Muscle of leg (tissue), 11 donors: ENCODE results near the gene SIX3. TPM values are rescaled to one million over a fixed set of nuclear protein-coding genes. Genes with fewer than 3 reads are reported as not detected.

Experiments used
- DNase-seq: peaks from one replicate; pipeline ENCODE4 v3.0.0; 2013
- H3K27ac ChIP-seq: one replicate; pipeline ENCODE4 v1.5.1; 2013; ENCODE audit warnings: mild to moderate bottlenecking, low read length, control low read depth
- H3K27me3 ChIP-seq: one replicate; pipeline ENCODE4 v1.6.1; 2013; ENCODE audit warnings: low read length; ENCODE audit not compliant: control insufficient read depth, insufficient read depth
- H3K36me3 ChIP-seq: one replicate; pipeline ENCODE4 v1.6.1; 2013; ENCODE audit warnings: low read length; ENCODE audit not compliant: control insufficient read depth, insufficient read depth
- H3K4me1 ChIP-seq: one replicate; pipeline ENCODE4 v1.6.1; 2013; ENCODE audit warnings: low read length; ENCODE audit not compliant: control insufficient read depth, insufficient read depth
- H3K4me3 ChIP-seq: one replicate; pipeline ENCODE4 v1.5.1; 2013; ENCODE audit warnings: low read length, control low read depth
- H3K9me3 ChIP-seq: replicated peaks from 2 replicates; pipeline ENCODE4 v1.6.1; 2013; ENCODE audit warnings: low read depth, low read length; ENCODE audit not compliant: control insufficient read depth
- WGBS: methylation state at CpG from one replicate; pipeline ENCODE4 v1.1.5; 2013; ENCODE audit warnings: missing lambda C conversion rate; ENCODE audit not compliant: insufficient coverage; 5-methylcytosine and 5-hydroxymethylcytosine counted together
- polyA plus RNA-seq, 8 donors: library from polyadenylated mRNA; unstranded; fragments of 120-200 nt; gene quantifications; one replicate each; pipeline versions ENCODE4 v1.2.1 to v1.2.3, GENCODE V29; 2013; ENCODE audit warnings: inconsistent platforms in 1 of 8, low replicate concordance in 1 of 8; ENCODE audit not compliant: insufficient read length in 8 of 8, insufficient read depth in 1 of 8
- total RNA-seq: library from RNA; stranded (reverse); fragments of 120-200 nt; gene quantifications from one replicate; pipeline ENCODE4 v1.2.4, GENCODE V29; 2013

Gene SIX3
- total and polyA plus RNA-seq, 9 donors, result 0.04 to 0.06 TPM; not detected in 7

- Histone ChIP-seq H3K4me1 (peaks cover 25% of the 10 kb centered on the region), H3K9me3 (no peaks in the 10 kb centered on the region), H3K4me3 (no peak overlapping the region), H3K36me3 (no peaks in the 10 kb centered on the region), H3K27me3 (peaks cover 90% of the 10 kb centered on the region), H3K27ac (no peak overlapping the region)
- no peak for DNase-seq
- whole genome bisulfite sequencing, result 7% methylated on average over 4 of the region's 28 CpGs
Measured at GRCh38 chr2:44930274-44931197, 11.0 kb upstream of the SIX3 start.

GRCh38 chr2:44931198-44931780 lies 10.2 kb upstream of the SIX3 start:
- H3K27ac ChIP-seq, result no peak overlapping the region
- 64% methylated on average over 2 of the region's 10 CpGs for WGBS
- H3K4me3 ChIP-seq, result no peak overlapping the region
- peaks cover 90% of the 10 kb centered on the region for H3K27me3 ChIP-seq
- no peak for DNase-seq
- no peaks in the 10 kb centered on the region for H3K9me3 ChIP-seq
- peaks cover 25% of the 10 kb centered on the region for H3K4me1 ChIP-seq
- no peaks in the 10 kb centered on the region for H3K36me3 ChIP-seq

- no peak for DNase-seq
- WGBS, result 34% methylated on average over 10 of the region's 12 CpGs
- Histone ChIP-seq H3K36me3 (no peaks in the 10 kb centered on the region), H3K9me3 (no peaks in the 10 kb centered on the region), H3K27me3 (peaks cover 92% of the 10 kb centered on the region), H3K4me1 (peaks cover 25% of the 10 kb centered on the region), H3K4me3 (no peak overlapping the region), H3K27ac (no peak overlapping the region)
Measured at GRCh38 chr2:44932079-44932478, 9.4 kb upstream of the SIX3 start.

GRCh38 chr2:44932564-44933392 lies 8.7 kb upstream of the SIX3 start:
- Histone ChIP-seq H3K27me3 (peaks cover 97% of the 10 kb centered on the region), H3K36me3 (no peaks in the 10 kb centered on the region), H3K9me3 (no peaks in the 10 kb centered on the region), H3K4me1 (peaks cover 28% of the 10 kb centered on the region), H3K27ac (no peak overlapping the region), H3K4me3 (no peak overlapping the region)
- WGBS, result 4% methylated on average over 36 of the region's 45 CpGs
- no peak for DNase-seq

- Histone ChIP-seq H3K4me3 (no peak overlapping the region), H3K9me3 (no peaks in the 10 kb centered on the region), H3K36me3 (no peaks in the 10 kb centered on the region), H3K4me1 (peaks cover 28% of the 10 kb centered on the region), H3K27ac (no peak overlapping the region), H3K27me3 (peaks cover 97% of the 10 kb centered on the region)
- DNase-seq, result no peak
- 3% methylated on average over 9 of the region's 19 CpGs for WGBS
Measured at GRCh38 chr2:44933434-44933951, 8.0 kb upstream of the SIX3 start.

GRCh38 chr2:44934038-44934982 lies 7.2 kb upstream of the SIX3 start:
- Histone ChIP-seq H3K4me1 (peaks cover 29% of the 10 kb centered on the region), H3K27me3 (peaks cover 97% of the 10 kb centered on the region), H3K36me3 (no peaks in the 10 kb centered on the region), H3K4me3 (no peak overlapping the region), H3K9me3 (no peaks in the 10 kb centered on the region), H3K27ac (no peak overlapping the region)
- WGBS, result 1% methylated on average over 36 of the region's 60 CpGs
- DNase-seq, result no peak

GRCh38 chr2:44934983-44935728 lies 6.3 kb upstream of the SIX3 start:
- no peak for DNase-seq
- no peaks in the 10 kb centered on the region for H3K9me3 ChIP-seq
- H3K4me3 ChIP-seq, result no peak overlapping the region
- peaks cover 98% of the 10 kb centered on the region for H3K27me3 ChIP-seq
- WGBS, result under 1% methylated on average over 36 of the region's 48 CpGs
- peaks cover 25% of the 10 kb centered on the region for H3K4me1 ChIP-seq
- H3K27ac ChIP-seq, result no peak overlapping the region
- no peaks in the 10 kb centered on the region for H3K36me3 ChIP-seq

GRCh38 chr2:44935729-44936098 lies 5.8 kb upstream of the SIX3 start:
- H3K27me3 ChIP-seq, result peaks cover 99% of the 10 kb centered on the region
- no peaks in the 10 kb centered on the region for H3K36me3 ChIP-seq
- no peaks in the 10 kb centered on the region for H3K9me3 ChIP-seq
- no peak overlapping the region for H3K4me3 ChIP-seq
- no peak for DNase-seq
- no peak overlapping the region for H3K27ac ChIP-seq
- WGBS, result 0% methylated on average over 1 of the region's 27 CpGs
- peaks cover 24% of the 10 kb centered on the region for H3K4me1 ChIP-seq

- H3K27me3 ChIP-seq, result peaks cover 100% of the 10 kb centered on the region
- H3K36me3 ChIP-seq, result no peaks in the 10 kb centered on the region
- no peak overlapping the region for H3K27ac ChIP-seq
- H3K4me3 ChIP-seq, result no peak overlapping the region
- no peaks in the 10 kb centered on the region for H3K9me3 ChIP-seq
- no peak for DNase-seq
- H3K4me1 ChIP-seq, result peaks cover 24% of the 10 kb centered on the region
- 20% methylated on average over 1 of the region's 6 CpGs for WGBS
Measured at GRCh38 chr2:44936275-44936674, 5.2 kb upstream of the SIX3 start.
